Endothelial cell (in vitro differentiated cells): Measurements from ENCODE around the gene ZRANB3. TPM values are rescaled to one million over a fixed set of nuclear protein-coding genes. Genes with fewer than 3 reads are reported as not detected.

Source experiments
- DNase-seq: peaks from one replicate; pipeline ENCODE4 v3.0.0; 2021; ENCODE audit warnings: low spot score
- H3K27ac Mint-ChIP-seq: one replicate; pipeline ENCODE4 v1.8.0; 2021; ENCODE audit warnings: mixed read lengths, inconsistent platforms; ENCODE audit not compliant: unreplicated experiment
- H3K27me3 Mint-ChIP-seq: one replicate; pipeline ENCODE4 v1.8.0; 2021; ENCODE audit warnings: mild to moderate bottlenecking, moderate library complexity, mixed read lengths, inconsistent platforms; ENCODE audit not compliant: unreplicated experiment
- H3K36me3 Mint-ChIP-seq: one replicate; pipeline ENCODE4 v1.8.0; 2021; ENCODE audit warnings: mild to moderate bottlenecking, low read depth, mixed read lengths, inconsistent platforms; ENCODE audit not compliant: unreplicated experiment
- H3K4me1 Mint-ChIP-seq: one replicate; pipeline ENCODE4 v1.8.0; 2021; ENCODE audit warnings: mild to moderate bottlenecking, mixed read lengths, inconsistent platforms; ENCODE audit not compliant: unreplicated experiment
- H3K4me3 Mint-ChIP-seq: one replicate; pipeline ENCODE4 v1.8.0; 2021; ENCODE audit warnings: mild to moderate bottlenecking, mixed read lengths, inconsistent platforms; ENCODE audit not compliant: unreplicated experiment
- H3K9me3 Mint-ChIP-seq: one replicate; pipeline ENCODE4 v1.8.0; 2021; ENCODE audit warnings: mixed read lengths, inconsistent platforms; ENCODE audit not compliant: unreplicated experiment
- CTCF ChIP-seq: fragments of 200-600 bp; sonication (generic); IDR thresholded peaks from one replicate; pipeline ENCODE4 v1.5.0; 2021; ENCODE audit warnings: antibody characterized with exemption; ENCODE audit not compliant: unreplicated experiment
- total RNA-seq: library from RNA; stranded (reverse); fragmentation: NEBNext Ultra II Directional; extraction: Animal tissue kit (Norgen Biotek cat#: 25700); gene quantifications from one replicate; pipeline ENCODE4 v1.2.1, GENCODE V29; 2021; ENCODE audit not compliant: unreplicated experiment

ZRANB3 gene
- total RNA-seq, 1 donor from 2014 or later: 9.4 TPM

GRCh38 chr2:135281379-135281778 is 249.6 kb downstream of the ZRANB3 start:
- TF ChIP-seq CTCF: no peak
- no peak for DNase-seq
- H3K27ac Mint-ChIP-seq: no peak overlapping the region
- no peaks in the 10 kb centered on the region for H3K27me3 Mint-ChIP-seq
- H3K4me1 Mint-ChIP-seq: no peaks in the 10 kb centered on the region
- no peaks in the 10 kb centered on the region for H3K36me3 Mint-ChIP-seq
- no peak overlapping the region for H3K4me3 Mint-ChIP-seq
- no peaks in the 10 kb centered on the region for H3K9me3 Mint-ChIP-seq

- no peak for DNase-seq
- Mint-ChIP-seq H3K4me1 (no peaks in the 10 kb centered on the region), H3K9me3 (no peaks in the 10 kb centered on the region), H3K4me3 (no peak overlapping the region), H3K27me3 (no peaks in the 10 kb centered on the region), H3K36me3 (no peaks in the 10 kb centered on the region), H3K27ac (no peak overlapping the region)
- TF ChIP-seq CTCF: no peak
These were observed 251.8 kb downstream of the ZRANB3 start for GRCh38 chr2:135279209-135279608.

- Mint-ChIP-seq H3K27ac (no peak overlapping the region), H3K9me3 (no peaks in the 10 kb centered on the region), H3K27me3 (no peaks in the 10 kb centered on the region), H3K4me3 (no peak overlapping the region), H3K36me3 (no peaks in the 10 kb centered on the region), H3K4me1 (no peaks in the 10 kb centered on the region)
- no peak for TF ChIP-seq CTCF
- DNase-seq: no peak
These were observed 254.5 kb downstream of the ZRANB3 start for GRCh38 chr2:135276525-135276924.

- H3K27ac Mint-ChIP-seq: no peak overlapping the region
- no peak for TF ChIP-seq CTCF
- H3K4me3 Mint-ChIP-seq: no peak overlapping the region
- DNase-seq: no peak
- H3K9me3 Mint-ChIP-seq: no peaks in the 10 kb centered on the region
- H3K27me3 Mint-ChIP-seq: peaks cover 3% of the 10 kb centered on the region
- no peaks in the 10 kb centered on the region for H3K36me3 Mint-ChIP-seq
- H3K4me1 Mint-ChIP-seq: no peaks in the 10 kb centered on the region
These were observed 260.0 kb downstream of the ZRANB3 start for GRCh38 chr2:135271006-135271405.

GRCh38 chr2:135265960-135266490 is 265.0 kb downstream of the ZRANB3 start:
- no peak for DNase-seq
- H3K36me3 Mint-ChIP-seq: no peaks in the 10 kb centered on the region
- H3K4me1 Mint-ChIP-seq: peaks cover 8% of the 10 kb centered on the region
- H3K4me3 Mint-ChIP-seq: no peak overlapping the region
- H3K27ac Mint-ChIP-seq: peak overlapping the region; percentile 61
- no peaks in the 10 kb centered on the region for H3K9me3 Mint-ChIP-seq
- no peak for TF ChIP-seq CTCF
- H3K27me3 Mint-ChIP-seq: peaks cover 3% of the 10 kb centered on the region
